NCI-H1694 treated with DMSO at 0.1 percent for 48 hours (cell line): ENCODE measurements around the gene KCTD16.

Experiments
- DNase-seq: peaks from one replicate; lab custom pipeline; 2025; lab: John Stamatoyannopoulos, UW

KCTD16 gene

GRCh38 chr5:144405991-144406390 is 235.3 kb downstream of the KCTD16 start:
- DNase-seq, result no peak

GRCh38 chr5:144406442-144406841 is 235.8 kb downstream of the KCTD16 start:
- DNase-seq, result no peak

- no peak for DNase-seq
Observed at GRCh38 chr5:144414202-144415029, 243.7 kb downstream of the KCTD16 start.

- no peak for DNase-seq
Observed at GRCh38 chr5:144416196-144416595, 245.5 kb downstream of the KCTD16 start.

GRCh38 chr5:144418719-144419118 is 248.0 kb downstream of the KCTD16 start:
- no peak for DNase-seq

- no peak for DNase-seq
Observed at GRCh38 chr5:144421411-144421810, 250.7 kb downstream of the KCTD16 start.

- no peak for DNase-seq
Observed at GRCh38 chr5:144422018-144422727, 251.5 kb downstream of the KCTD16 start.

GRCh38 chr5:144427866-144428265 is 257.2 kb downstream of the KCTD16 start:
- no peak for DNase-seq

GRCh38 chr5:144428326-144428725 is 257.7 kb downstream of the KCTD16 start:
- no peak for DNase-seq

GRCh38 chr5:144429405-144429804 is 258.7 kb downstream of the KCTD16 start:
- DNase-seq, result no peak

GRCh38 chr5:144429905-144430304 is 259.2 kb downstream of the KCTD16 start:
- DNase-seq, result no peak

- no peak for DNase-seq
Observed at GRCh38 chr5:144433140-144433822, 262.6 kb downstream of the KCTD16 start.

- no peak for DNase-seq
Observed at GRCh38 chr5:144433893-144434292, 263.2 kb downstream of the KCTD16 start.

- peak; percentile 90 for DNase-seq
Observed at GRCh38 chr5:144436007-144436406, 265.3 kb downstream of the KCTD16 start.

GRCh38 chr5:144438237-144438636 is 267.6 kb downstream of the KCTD16 start:
- DNase-seq, result no peak

- DNase-seq, result no peak
Observed at GRCh38 chr5:144448457-144448856, 277.8 kb downstream of the KCTD16 start.

GRCh38 chr5:144451187-144451973 is 280.7 kb downstream of the KCTD16 start:
- DNase-seq, result no peak

- no peak for DNase-seq
Observed at GRCh38 chr5:144453753-144454152, 283.1 kb downstream of the KCTD16 start.

- no peak for DNase-seq
Observed at GRCh38 chr5:144457160-144457559, 286.5 kb downstream of the KCTD16 start.

GRCh38 chr5:144458216-144458615 is 287.5 kb downstream of the KCTD16 start:
- peak; percentile 13 for DNase-seq

- no peak for DNase-seq
Observed at GRCh38 chr5:144460600-144460999, 289.9 kb downstream of the KCTD16 start.

GRCh38 chr5:144462577-144462976 is 291.9 kb downstream of the KCTD16 start:
- no peak for DNase-seq
